Muscle layer of duodenum (tissue), 2 donors: ENCODE results near the gene STIM1.

Experiments
- H3K27ac ChIP-seq: one replicate; pipeline ENCODE4 v1.7.0; 2013; ENCODE audit warnings: mild to moderate bottlenecking, low read length
- H3K27me3 ChIP-seq: one replicate; pipeline ENCODE4 v1.7.0; 2013; ENCODE audit warnings: low read depth, mild to moderate bottlenecking, control low read depth, low read length
- H3K36me3 ChIP-seq, 2 donors: one replicate each; pipeline ENCODE4 v1.7.0; 2013; ENCODE audit warnings: low read length in 2 of 2, control low read depth in 1 of 2, mild to moderate bottlenecking in 1 of 2; ENCODE audit not compliant: insufficient read depth in 2 of 2, control insufficient read depth in 1 of 2
- H3K4me1 ChIP-seq, 2 donors: one replicate each; pipeline ENCODE4 v1.7.0; 2013; ENCODE audit warnings: low read length in 2 of 2, mild to moderate bottlenecking in 2 of 2, control low read depth in 1 of 2, moderate library complexity in 1 of 2; ENCODE audit not compliant: insufficient read depth in 2 of 2, control insufficient read depth in 1 of 2
- H3K4me3 ChIP-seq, 2 donors: one replicate each; pipeline ENCODE4 v1.7.0; 2013; ENCODE audit warnings: low read length in 2 of 2, low read depth in 1 of 2, mild to moderate bottlenecking in 1 of 2
- H3K9me3 ChIP-seq, 2 donors: one replicate each; pipeline ENCODE4 v1.7.0; 2013; ENCODE audit warnings: low read length in 2 of 2, control low read depth in 1 of 2, mild to moderate bottlenecking in 1 of 2; ENCODE audit not compliant: control insufficient read depth in 1 of 2
- donor health status: healthy.

STIM1 gene

GRCh38 chr11:3955299-3955665, 99.8 kb downstream of the STIM1 start:
- Histone ChIP-seq H3K4me1 (peaks cover 13 to 22% of the 10 kb centered on the region in 2 donors), H3K27ac (no peak overlapping the region), H3K4me3 (no peak overlapping the region), H3K27me3 (no peaks in the 10 kb centered on the region), H3K9me3 (no peaks in the 10 kb centered on the region), H3K36me3 (no peaks in the 10 kb centered on the region)

- no peaks in the 10 kb centered on the region for H3K27me3 ChIP-seq
- H3K4me1 ChIP-seq: peaks cover 9 to 16% of the 10 kb centered on the region in 2 donors
- H3K9me3 ChIP-seq: no peaks in the 10 kb centered on the region
Measured at GRCh38 chr11:3956038-3956437, 100.6 kb downstream of the STIM1 start.

GRCh38 chr11:3956748-3957147, 101.3 kb downstream of the STIM1 start:
- no peaks in the 10 kb centered on the region for H3K9me3 ChIP-seq
- no peaks in the 10 kb centered on the region for H3K27me3 ChIP-seq
- no peak overlapping the region for H3K27ac ChIP-seq
- no peak overlapping the region for H3K4me3 ChIP-seq
- no peaks in the 10 kb centered on the region for H3K36me3 ChIP-seq
- peaks cover 2 to 11% of the 10 kb centered on the region in 2 donors for H3K4me1 ChIP-seq

More at GRCh38 chr11:3956038-3956437, 100.6 kb downstream of the STIM1 start:
- Histone ChIP-seq H3K36me3 (no peaks in the 10 kb centered on the region), H3K4me3 (no peak overlapping the region), H3K27ac (no peak overlapping the region)

GRCh38 chr11:3957437-3957836, 102.0 kb downstream of the STIM1 start:
- Histone ChIP-seq H3K36me3 (no peaks in the 10 kb centered on the region), H3K27ac (no peak overlapping the region), H3K4me3 (no peak overlapping the region), H3K27me3 (no peaks in the 10 kb centered on the region), H3K9me3 (no peaks in the 10 kb centered on the region), H3K4me1 (peaks cover 0 to 8% of the 10 kb centered on the region in 2 donors)

- H3K27ac ChIP-seq: no peak overlapping the region
- H3K27me3 ChIP-seq: no peaks in the 10 kb centered on the region
- no peak overlapping the region for H3K4me3 ChIP-seq
- no peaks in the 10 kb centered on the region for H3K36me3 ChIP-seq
- peaks cover 0 to 8% of the 10 kb centered on the region in 2 donors for H3K4me1 ChIP-seq
- H3K9me3 ChIP-seq: no peaks in the 10 kb centered on the region
Measured at GRCh38 chr11:3958281-3958680, 102.8 kb downstream of the STIM1 start.

GRCh38 chr11:3959015-3959902, 103.8 kb downstream of the STIM1 start:
- H3K4me3 ChIP-seq: no peak overlapping the region

GRCh38 chr11:3959903-3960265, 104.4 kb downstream of the STIM1 start:
- Histone ChIP-seq H3K9me3 (no peaks in the 10 kb centered on the region), H3K4me3 (no peak overlapping the region), H3K4me1 (peaks cover 0 to 8% of the 10 kb centered on the region in 2 donors), H3K27me3 (no peaks in the 10 kb centered on the region), H3K36me3 (no peaks in the 10 kb centered on the region), H3K27ac (no peak overlapping the region)

More at GRCh38 chr11:3959015-3959902, 103.8 kb downstream of the STIM1 start:
- Histone ChIP-seq H3K27me3 (no peaks in the 10 kb centered on the region), H3K4me1 (peaks cover 0 to 8% of the 10 kb centered on the region in 2 donors), H3K27ac (no peak overlapping the region), H3K9me3 (no peaks in the 10 kb centered on the region), H3K36me3 (no peaks in the 10 kb centered on the region)

- Histone ChIP-seq H3K4me1 (peaks cover 0 to 8% of the 10 kb centered on the region in 2 donors), H3K4me3 (no peak overlapping the region), H3K9me3 (no peaks in the 10 kb centered on the region), H3K36me3 (no peaks in the 10 kb centered on the region), H3K27me3 (no peaks in the 10 kb centered on the region), H3K27ac (no peak overlapping the region)
Measured at GRCh38 chr11:3962406-3962840, 107.0 kb downstream of the STIM1 start.

- H3K27ac ChIP-seq: no peak overlapping the region
- H3K9me3 ChIP-seq: no peaks in the 10 kb centered on the region
- H3K4me1 ChIP-seq: peaks cover 0 to 8% of the 10 kb centered on the region in 2 donors
- H3K4me3 ChIP-seq: no peak overlapping the region
- H3K36me3 ChIP-seq: no peaks in the 10 kb centered on the region
- H3K27me3 ChIP-seq: no peaks in the 10 kb centered on the region
Measured at GRCh38 chr11:3964056-3964455, 108.6 kb downstream of the STIM1 start.

- Histone ChIP-seq H3K36me3 (no peaks in the 10 kb centered on the region), H3K27ac (no peak overlapping the region), H3K9me3 (no peaks in the 10 kb centered on the region), H3K27me3 (no peaks in the 10 kb centered on the region), H3K4me1 (peaks cover 0 to 6% of the 10 kb centered on the region in 2 donors), H3K4me3 (no peak overlapping the region)
Measured at GRCh38 chr11:3964935-3965604, 109.6 kb downstream of the STIM1 start.

GRCh38 chr11:3967695-3968094, 112.2 kb downstream of the STIM1 start:
- H3K27ac ChIP-seq: no peak overlapping the region
- no peaks in the 10 kb centered on the region for H3K27me3 ChIP-seq
- H3K4me1 ChIP-seq: no peaks in the 10 kb centered on the region
- H3K9me3 ChIP-seq: no peaks in the 10 kb centered on the region
- H3K4me3 ChIP-seq: no peak overlapping the region
- H3K36me3 ChIP-seq: no peaks in the 10 kb centered on the region
